ENCODE results near the gene ZNF217.
A peak's percentile ranks its signal among the peaks of the same experiment; 100 is the strongest.
"Not testable (repeated sequence)": the region's sequence is repeated elsewhere in the genome, so short reads cannot be mapped to it uniquely, and the experiment has no call there.

ZNF217 gene

GRCh38 chr20:53582251-53582570, 11.4 kb downstream of the ZNF217 start:
- no peak for DNase-seq

GRCh38 chr20:53581444-53582250, 12.0 kb downstream of the ZNF217 start:
- DNase-seq: no peak

- peak in 1 of 3 donors; percentile 29 for DNase-seq
These were observed 13.1 kb downstream of the ZNF217 start for GRCh38 chr20:53580376-53581111.

- DNase-seq: peak; percentile 78 to 93 (median 88)
These were observed 13.9 kb downstream of the ZNF217 start for GRCh38 chr20:53579581-53580375.

GRCh38 chr20:53579266-53579580, 14.4 kb downstream of the ZNF217 start:
- peak in 1 of 3 donors; percentile 93 for DNase-seq

- peak; percentile 95 to 100 (median 99) for DNase-seq
These were observed 15.0 kb downstream of the ZNF217 start for GRCh38 chr20:53578492-53579222.

- DNase-seq: no peak
These were observed 16.9 kb downstream of the ZNF217 start for GRCh38 chr20:53576586-53577318.

- no peak for DNase-seq
These were observed 17.5 kb downstream of the ZNF217 start for GRCh38 chr20:53576195-53576580.

GRCh38 chr20:53575481-53576194, 18.0 kb downstream of the ZNF217 start:
- no peak for DNase-seq

- no peak for DNase-seq
These were observed 18.8 kb downstream of the ZNF217 start for GRCh38 chr20:53574819-53575218.

- no peak for DNase-seq
These were observed 19.3 kb downstream of the ZNF217 start for GRCh38 chr20:53574259-53574789.

- DNase-seq: no peak
These were observed 21.9 kb downstream of the ZNF217 start for GRCh38 chr20:53571555-53572286.

GRCh38 chr20:53570446-53571276, 23.0 kb downstream of the ZNF217 start:
- DNase-seq: no peak

GRCh38 chr20:53569606-53570307, 23.9 kb downstream of the ZNF217 start:
- DNase-seq: no peak

- DNase-seq: no peak
These were observed 24.6 kb downstream of the ZNF217 start for GRCh38 chr20:53569005-53569404.

GRCh38 chr20:53568351-53568750, 25.3 kb downstream of the ZNF217 start:
- DNase-seq: no peak

- DNase-seq: no peak
These were observed 26.2 kb downstream of the ZNF217 start for GRCh38 chr20:53567379-53567917.

- not testable (repeated sequence) for DNase-seq
These were observed 27.0 kb downstream of the ZNF217 start for GRCh38 chr20:53566623-53567022.

- no peak for DNase-seq
These were observed 28.4 kb downstream of the ZNF217 start for GRCh38 chr20:53565254-53565653.

All from suppressor macrophage treated with lipopolysaccharide for 1 hour (primary cell).